HG03139 (cell line): ENCODE data around the gene LPCAT1.
"Not testable (repeated sequence)": the region's sequence is repeated elsewhere in the genome, so short reads cannot be mapped to it uniquely, and the experiment has no call there.

ENCODE experiments used
- ATAC-seq: cut with Tn5 transposase; IDR thresholded peaks from one replicate; pipeline ENCODE4 v1.9.1; 2021; ENCODE audit not compliant: unreplicated experiment

LPCAT1 gene

GRCh38 chr5:1468629-1469527, 54.9 kb downstream of the LPCAT1 start:
- no peak for ATAC-seq

GRCh38 chr5:1468247-1468612, 55.5 kb downstream of the LPCAT1 start:
- no peak for ATAC-seq

GRCh38 chr5:1467341-1468246, 56.2 kb downstream of the LPCAT1 start:
- ATAC-seq = no peak

- no peak for ATAC-seq
Measured at GRCh38 chr5:1466631-1467265, 57.0 kb downstream of the LPCAT1 start.

- no peak for ATAC-seq
Measured at GRCh38 chr5:1465966-1466471, 57.7 kb downstream of the LPCAT1 start.

- ATAC-seq = no peak
Measured at GRCh38 chr5:1465117-1465516, 58.6 kb downstream of the LPCAT1 start.

- no peak for ATAC-seq
Measured at GRCh38 chr5:1464511-1464910, 59.2 kb downstream of the LPCAT1 start.

- no peak for ATAC-seq
Measured at GRCh38 chr5:1464096-1464446, 59.7 kb downstream of the LPCAT1 start.

- ATAC-seq = no peak
Measured at GRCh38 chr5:1463326-1464095, 60.2 kb downstream of the LPCAT1 start.

- ATAC-seq = no peak
Measured at GRCh38 chr5:1462358-1462757, 61.4 kb downstream of the LPCAT1 start.

GRCh38 chr5:1461396-1461795, 62.4 kb downstream of the LPCAT1 start:
- no peak for ATAC-seq

- no peak for ATAC-seq
Measured at GRCh38 chr5:1460054-1460682, 63.6 kb downstream of the LPCAT1 start.

- not testable (repeated sequence) for ATAC-seq
Measured at GRCh38 chr5:1459435-1459834, 64.3 kb downstream of the LPCAT1 start.

GRCh38 chr5:1456110-1456881, 67.5 kb downstream of the LPCAT1 start:
- ATAC-seq = not testable (repeated sequence)

- no peak for ATAC-seq
Measured at GRCh38 chr5:1453613-1454012, 70.1 kb downstream of the LPCAT1 start.

- no peak for ATAC-seq
Measured at GRCh38 chr5:1449081-1449630, 74.6 kb downstream of the LPCAT1 start.

GRCh38 chr5:1448511-1449011, 75.2 kb downstream of the LPCAT1 start:
- ATAC-seq = no peak

GRCh38 chr5:1447671-1448361, 75.9 kb downstream of the LPCAT1 start:
- no peak for ATAC-seq
